ENCODE data around the gene VAT1L.

DNA sequence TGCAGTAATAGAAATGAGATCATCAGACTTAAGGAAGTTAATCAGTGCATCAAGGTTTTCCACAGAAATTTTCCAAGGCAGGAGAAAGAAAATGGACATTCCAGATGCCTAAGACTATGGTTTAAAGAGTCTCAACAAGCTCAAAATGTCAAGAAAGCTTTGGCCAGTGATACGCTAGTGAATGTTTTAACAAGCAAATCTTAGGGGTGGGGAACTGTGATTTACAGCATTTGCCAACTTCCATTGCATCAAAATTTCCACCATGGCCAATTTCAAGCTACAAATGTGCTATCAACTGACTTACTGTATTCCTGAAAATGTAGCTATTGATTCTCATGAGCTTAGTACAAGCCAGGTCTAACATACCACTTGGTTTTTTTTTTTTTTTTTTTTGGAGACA, 151.6 kb downstream of the VAT1L start:
- no peak for TF ChIP-seq CTCF (IDR thresholded peaks at IDR 0.05)
- TF ChIP-seq EP300 (IDR thresholded peaks at IDR 0.05; ENCODE audit: low read depth), result no peak
- no peak for TF ChIP-seq POLR2AphosphoS5 (IDR thresholded peaks at IDR 0.05)
- no peak for TF ChIP-seq POLR2A (IDR thresholded peaks at IDR 0.05)
